OCI-LY7 (cell line): ENCODE measurements around the gene CCDC9B. TPM values are rescaled to one million over a fixed set of nuclear protein-coding genes. Genes with fewer than 3 reads are reported as not detected.

Experiments used
- BruUV-seq: library from RNA; stranded (reverse); fragments of 400-500 nt; replicated peaks from 2 replicates; lab custom pipeline; 2021; lab: Mats Ljungman, UMichigan
- CTCF ChIA-PET: fragments of 300-600 bp; sonication (Branson Sonifier 250); formaldehyde crosslinking; loops from one replicate; lab custom pipeline; 2022; ENCODE audit warnings: antibody characterized with exemption; ENCODE audit not compliant: unreplicated experiment; lab: Charles Lee
- POLR2A ChIA-PET: fragments of 300-600 bp; sonication (Branson Sonifier 250); formaldehyde crosslinking; loops from one replicate; lab custom pipeline; 2022; ENCODE audit warnings: antibody characterized with exemption; lab: Charles Lee
- DNase-seq: peaks from one replicate; pipeline ENCODE4 v3.0.0-alpha.2; 2015; ENCODE audit warnings: low spot score
- H2AFZ ChIP-seq: fragments of 200-600 bp; sonication (generic), shearing (Covaris generic); 2 replicates; pipeline ENCODE4 v1.6.1; 2014; ENCODE audit warnings: mild to moderate bottlenecking, antibody characterized with exemption, low read length, moderate library complexity
- H3K27ac ChIP-seq: fragments of 200-600 bp; sonication (generic); 2 replicates; pipeline ENCODE4 v1.5.1; 2014; ENCODE audit warnings: mixed run types, low read depth, mild to moderate bottlenecking, moderate library complexity, low read length, inconsistent platforms; ENCODE audit not compliant: poor library complexity, severe bottlenecking
- H3K36me3 ChIP-seq: fragments of 200-600 bp; sonication (generic); 2 replicates; pipeline ENCODE4 v1.6.1; 2014; ENCODE audit warnings: mild to moderate bottlenecking, antibody characterized with exemption, low read length, moderate library complexity, mixed read lengths; ENCODE audit not compliant: insufficient read depth
- H3K4me1 ChIP-seq: fragments of 200-600 bp; sonication (generic); 2 replicates; pipeline ENCODE4 v1.5.1; 2014; ENCODE audit warnings: mild to moderate bottlenecking, low read length; ENCODE audit not compliant: insufficient read depth, poor library complexity, severe bottlenecking
- H3K4me2 ChIP-seq: fragments of 200-600 bp; sonication (generic); 2 replicates; pipeline ENCODE4 v1.6.1; 2014; ENCODE audit warnings: mild to moderate bottlenecking, low read length
- H3K4me3 ChIP-seq: fragments of 200-600 bp; sonication (generic); 2 replicates; pipeline ENCODE4 v1.5.1; 2014; ENCODE audit warnings: mild to moderate bottlenecking, low read depth, low read length; ENCODE audit not compliant: poor library complexity, severe bottlenecking
- H3K79me2 ChIP-seq: fragments of 200-600 bp; sonication (generic); 2 replicates; pipeline ENCODE4 v1.6.1; 2016; ENCODE audit warnings: low read depth, mild to moderate bottlenecking, low read length, moderate library complexity, mixed read lengths; ENCODE audit not compliant: insufficient read depth
- H3K9me2 ChIP-seq: fragments of 200-600 bp; sonication (generic); 2 replicates; pipeline ENCODE4 v1.6.1; 2016; ENCODE audit warnings: mild to moderate bottlenecking, low read length, mixed read lengths; ENCODE audit not compliant: insufficient read depth
- H3K9me3 ChIP-seq: fragments of 200-600 bp; sonication (generic); 2 replicates; pipeline ENCODE4 v1.6.1; 2014; ENCODE audit warnings: mild to moderate bottlenecking, mixed run types, low read length, mixed read lengths
- H4K20me1 ChIP-seq: fragments of 200-600 bp; sonication (generic); 2 replicates; pipeline ENCODE4 v1.6.1; 2014; ENCODE audit warnings: mild to moderate bottlenecking, antibody characterized with exemption, low read length, moderate library complexity, mixed read lengths; ENCODE audit not compliant: insufficient read depth
- EZH2phosphoT487 ChIP-seq: fragments of 200-600 bp; sonication (generic); IDR thresholded peaks from 2 replicates; pipeline ENCODE4 v1.6.1; 2018; ENCODE audit warnings: low read depth, borderline replicate concordance, mild to moderate bottlenecking, mixed run types, antibody characterized with exemption, low read length, moderate library complexity, mixed read lengths
- intact Hi-C: fragments of 100-400 bp; cut with micrococcal nuclease; formaldehyde crosslinking; loops from one replicate; pipeline ENCODE4 v1.10.0; 2022; ENCODE audit not compliant: unreplicated experiment
- total RNA-seq, 2 experiments: library from RNA; depleted of rRNA in 1 of 2; stranded (reverse); fragments of >200 nt in 1 of 2; shearing (Covaris generic) in 1 of 2; gene quantifications; 2 replicates each; pipeline ENCODE4 v1.2.3, GENCODE V29; 2014 to 2022
- TF ChIP-seq, protein P1 (sequence below): fragments of 200-600 bp; sonication (generic); conservative IDR thresholded peaks from 2 replicates; pipeline ENCODE4 v1.5.1; 2014; ENCODE audit warnings: mild to moderate bottlenecking, antibody characterized with exemption, low read length, moderate library complexity, mixed read lengths

CCDC9B gene
- total RNA-seq, 2 experiments from 2014 or later = 1.4 TPM; not detected in 1

DNA sequence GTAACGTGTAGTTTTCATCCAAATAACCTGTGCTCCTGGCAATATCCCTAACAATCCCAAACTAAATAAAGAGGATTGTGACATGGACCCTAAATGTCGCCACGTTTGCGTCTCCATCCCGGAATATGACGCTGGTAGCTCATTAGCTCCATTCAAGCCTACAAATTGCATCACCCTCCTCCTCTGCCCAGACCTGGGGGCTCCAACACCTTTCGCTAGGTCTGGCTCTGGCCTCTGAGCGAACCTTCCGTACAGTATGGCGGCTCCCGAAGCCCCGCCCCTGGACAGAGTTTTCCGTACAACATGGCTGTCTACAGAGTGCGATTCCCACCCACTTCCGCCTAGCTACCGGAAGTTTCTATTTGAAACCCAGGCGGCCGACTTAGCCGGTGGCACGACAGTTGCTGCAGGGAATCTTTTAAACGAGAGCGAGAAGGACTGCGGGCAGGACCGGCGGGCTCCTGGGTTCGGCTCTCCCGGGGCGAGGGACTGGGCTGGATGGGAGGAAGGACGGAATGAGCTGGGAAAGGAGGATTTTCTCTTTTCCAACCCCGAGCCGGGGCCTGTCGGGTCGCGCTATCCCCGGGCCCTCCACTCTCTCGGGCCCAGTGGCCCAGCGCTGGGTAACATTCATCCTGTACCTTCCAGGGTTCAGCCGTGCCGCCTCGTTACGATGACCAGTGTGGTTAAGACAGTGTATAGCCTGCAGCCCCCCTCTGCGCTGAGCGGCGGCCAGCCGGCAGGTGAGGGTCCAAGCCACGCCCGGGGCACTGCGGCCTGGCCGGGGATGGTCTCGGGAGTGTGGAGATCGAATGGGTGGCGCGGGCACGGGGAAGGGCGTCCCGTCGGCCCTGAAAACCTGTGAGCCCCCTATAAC, 42.1 kb upstream of the CCDC9B start, which contains the start of gene KNSTRN:
Gene KNSTRN (plus strand): TSS at position 142 of the 877 bp plus-strand sequence. CDS start 115 bp downstream, at position 257.
- Histone ChIP-seq H3K4me2 (peak within 1 kb of the TSS; percentile 94), H3K4me3 (peak within 1 kb of the TSS; percentile 95), H3K79me2 (peaks cover 29% of the 10 kb centered on the region), H3K9me3 (no peaks in the 10 kb centered on the region), H3K36me3 (peaks cover 36% of the 10 kb centered on the region), H3K4me1 (peaks cover 16% of the 10 kb centered on the region), H2AFZ (peak within 1 kb of the TSS; percentile 80), H3K9me2 (no peaks in the 10 kb centered on the region), H4K20me1 (no peaks in the 10 kb centered on the region), H3K27ac (peak within 1 kb of the TSS; percentile 45)
- TSS peak; percentile 67 for BruUV-seq
- CTCF ChIA-PET = interaction anchor here (1.0 kb wide), 1 partner anchor 11 kb away, joined by 3 read pairs; no protein-coding TSS in a partner anchor
- POLR2A ChIA-PET = interaction anchor here (0.7 to 1.7 kb wide), 7 partner anchors 9 to 71 kb away, joined by 3 to 6 read pairs (median 4); no protein-coding TSS in a partner anchor
- intact Hi-C loops = no loop called here
- peak; percentile 97 for DNase-seq
- TF ChIP-seq, protein P1, sequence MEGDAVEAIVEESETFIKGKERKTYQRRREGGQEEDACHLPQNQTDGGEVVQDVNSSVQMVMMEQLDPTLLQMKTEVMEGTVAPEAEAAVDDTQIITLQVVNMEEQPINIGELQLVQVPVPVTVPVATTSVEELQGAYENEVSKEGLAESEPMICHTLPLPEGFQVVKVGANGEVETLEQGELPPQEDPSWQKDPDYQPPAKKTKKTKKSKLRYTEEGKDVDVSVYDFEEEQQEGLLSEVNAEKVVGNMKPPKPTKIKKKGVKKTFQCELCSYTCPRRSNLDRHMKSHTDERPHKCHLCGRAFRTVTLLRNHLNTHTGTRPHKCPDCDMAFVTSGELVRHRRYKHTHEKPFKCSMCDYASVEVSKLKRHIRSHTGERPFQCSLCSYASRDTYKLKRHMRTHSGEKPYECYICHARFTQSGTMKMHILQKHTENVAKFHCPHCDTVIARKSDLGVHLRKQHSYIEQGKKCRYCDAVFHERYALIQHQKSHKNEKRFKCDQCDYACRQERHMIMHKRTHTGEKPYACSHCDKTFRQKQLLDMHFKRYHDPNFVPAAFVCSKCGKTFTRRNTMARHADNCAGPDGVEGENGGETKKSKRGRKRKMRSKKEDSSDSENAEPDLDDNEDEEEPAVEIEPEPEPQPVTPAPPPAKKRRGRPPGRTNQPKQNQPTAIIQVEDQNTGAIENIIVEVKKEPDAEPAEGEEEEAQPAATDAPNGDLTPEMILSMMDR = no peak
- TF ChIP-seq EZH2phosphoT487 = no peak

DNA sequence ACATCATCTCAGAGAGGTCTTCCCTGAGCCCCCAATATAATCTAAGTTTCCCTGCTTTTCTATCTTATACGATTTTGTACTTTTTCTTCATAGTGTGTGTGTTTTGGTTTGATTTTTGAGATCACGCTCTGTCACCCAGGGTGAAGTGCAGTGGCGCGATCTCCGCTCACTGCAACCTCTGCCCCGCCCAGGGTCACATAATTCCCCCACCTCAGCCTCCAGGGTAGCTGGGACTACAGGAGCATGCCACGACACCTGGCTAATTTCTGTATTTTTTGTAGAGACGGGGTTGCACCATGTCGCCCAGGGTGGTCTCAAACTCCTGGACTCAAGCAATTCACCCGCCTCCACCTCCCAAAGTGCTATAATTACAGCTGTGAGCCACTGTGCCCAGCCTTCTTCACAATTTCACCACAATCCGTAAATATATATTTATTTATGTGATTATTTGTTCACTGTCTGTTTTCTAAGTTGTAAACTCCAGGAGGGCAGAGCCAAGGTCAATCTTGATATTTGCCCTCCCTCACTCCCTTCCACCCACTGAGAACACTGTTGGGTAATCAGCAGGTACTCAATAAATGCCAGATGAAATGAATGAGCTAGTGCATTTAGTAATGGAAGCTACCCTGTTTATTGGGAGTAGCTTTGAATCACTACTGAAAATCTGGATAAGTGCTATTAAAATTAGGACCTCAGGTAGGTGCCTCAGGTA, 41.2 kb upstream of the CCDC9B start:
- no peaks in the 10 kb centered on the region for H3K9me3 ChIP-seq
- no peaks in the 10 kb centered on the region for H4K20me1 ChIP-seq
- peaks cover 16% of the 10 kb centered on the region for H3K4me1 ChIP-seq
- no peak overlapping the region for H3K4me3 ChIP-seq
- intact Hi-C loops = no loop called here
- no TSS peak for BruUV-seq
- H3K27ac ChIP-seq = no peak overlapping the region
- no peaks in the 10 kb centered on the region for H3K9me2 ChIP-seq
- peak overlapping the region; percentile 80 for H2AFZ ChIP-seq
- no peak for DNase-seq
- peaks cover 28% of the 10 kb centered on the region for H3K36me3 ChIP-seq
- CTCF ChIA-PET = interaction anchor here (1.0 kb wide), 1 partner anchor 10 kb away, joined by 3 read pairs; no protein-coding TSS in a partner anchor
- no peak for TF ChIP-seq EZH2phosphoT487
- TF ChIP-seq, protein P1 = no peak
- H3K79me2 ChIP-seq = peaks cover 29% of the 10 kb centered on the region
- POLR2A ChIA-PET = interaction anchor here (0.6 to 1.7 kb wide), 5 partner anchors 10 to 70 kb away, joined by 3 to 7 read pairs (median 4); no protein-coding TSS in a partner anchor
- H3K4me2 ChIP-seq = no peak overlapping the region
